Fibroblast of lung (primary cell): ENCODE data around the gene KCNH1.

Experiments used
- CTCF ChIP-seq, 2 donors: IDR thresholded peaks in 1 of 2; conservative IDR thresholded peaks in 1 of 2; 1 replicate in 1 of 2; 2 replicates in 1 of 2; pipeline ENCODE4 v1.5.1; 2011 to 2012; ENCODE audit warnings: low read length in 2 of 2, control low read depth in 1 of 2, inconsistent platforms in 1 of 2, low read depth in 1 of 2, mild to moderate bottlenecking in 1 of 2
- EZH2 ChIP-seq: IDR thresholded peaks from 2 replicates; pipeline ENCODE4 v1.5.1; 2012; ENCODE audit warnings: low read length, control low read depth, mild to moderate bottlenecking; ENCODE audit errors: missing control alignments

- no peak for TF ChIP-seq CTCF (conservative IDR thresholded peaks at IDR 0.05 in 1 of 2, IDR thresholded peaks at IDR 0.05 in 1 of 2; ENCODE audit: low read depth in 1 of 2, low read length in 2 of 2)
- no peak for TF ChIP-seq EZH2
These were observed 155.0 kb downstream of the KCNH1 start for GRCh38 chr1:210978974-210979354.
